Medulla oblongata (tissue), 1 donor: Measurements from ENCODE around the gene ZBED2.
"Not testable (repeated sequence)": the region's sequence is repeated elsewhere in the genome, so short reads cannot be mapped to it uniquely, and the experiment has no call there.

ENCODE experiments used
- DNase-seq: peaks from one replicate; pipeline ENCODE4 v3.0.0-alpha.2; 2015; ENCODE audit errors: extremely low spot score

Gene ZBED2

GRCh38 chr3:111595232-111595631 is at the start of gene ZBED2:
TSS of gene ZBED2 (minus strand) at chr3:111595346. CDS start at chr3:111594201, 1,145 bp downstream.
- DNase-seq, result no peak

GRCh38 chr3:111639316-111639715 is 44.2 kb upstream of the ZBED2 start:
- DNase-seq, result no peak

GRCh38 chr3:111636366-111636885 is 41.3 kb upstream of the ZBED2 start:
- DNase-seq, result no peak

GRCh38 chr3:111635403-111635802 is 40.3 kb upstream of the ZBED2 start:
- no peak for DNase-seq

- not testable (repeated sequence) for DNase-seq
Observed at GRCh38 chr3:111630638-111631037, 35.5 kb upstream of the ZBED2 start.

- not testable (repeated sequence) for DNase-seq
Observed at GRCh38 chr3:111629018-111629417, 33.9 kb upstream of the ZBED2 start.

GRCh38 chr3:111627092-111627491 is 31.9 kb upstream of the ZBED2 start:
- no peak for DNase-seq

GRCh38 chr3:111621535-111621934 is 26.4 kb upstream of the ZBED2 start:
- no peak for DNase-seq

- DNase-seq, result no peak
Observed at GRCh38 chr3:111619833-111620232, 24.7 kb upstream of the ZBED2 start.

- no peak for DNase-seq
Observed at GRCh38 chr3:111618945-111619344, 23.8 kb upstream of the ZBED2 start.

- DNase-seq, result no peak
Observed at GRCh38 chr3:111617912-111618601, 22.9 kb upstream of the ZBED2 start.

- no peak for DNase-seq
Observed at GRCh38 chr3:111617406-111617805, 22.3 kb upstream of the ZBED2 start.

GRCh38 chr3:111616417-111617105 is 21.4 kb upstream of the ZBED2 start:
- no peak for DNase-seq

GRCh38 chr3:111615880-111616279 is 20.7 kb upstream of the ZBED2 start:
- DNase-seq, result no peak

GRCh38 chr3:111613294-111613693 is 18.1 kb upstream of the ZBED2 start:
- DNase-seq, result no peak

GRCh38 chr3:111610612-111611054 is 15.5 kb upstream of the ZBED2 start:
- DNase-seq, result no peak

- no peak for DNase-seq
Observed at GRCh38 chr3:111610189-111610588, 15.0 kb upstream of the ZBED2 start.

- DNase-seq, result no peak
Observed at GRCh38 chr3:111609700-111610099, 14.6 kb upstream of the ZBED2 start.

- no peak for DNase-seq
Observed at GRCh38 chr3:111608383-111608782, 13.2 kb upstream of the ZBED2 start.

- no peak for DNase-seq
Observed at GRCh38 chr3:111607240-111607920, 12.2 kb upstream of the ZBED2 start.

GRCh38 chr3:111605493-111605892 is 10.3 kb upstream of the ZBED2 start:
- DNase-seq, result no peak

- DNase-seq, result no peak
Observed at GRCh38 chr3:111605018-111605417, 9.9 kb upstream of the ZBED2 start.

GRCh38 chr3:111604119-111604518 is 9.0 kb upstream of the ZBED2 start:
- DNase-seq, result no peak
